Stimulated activated CD8-positive, alpha-beta memory T cell treated with anti-CD3 and anti-CD28 coated beads, Interleukin-7, amount 100 ng/mL, for 4 hours (primary cell): ENCODE data around the gene LMAN1.

ENCODE experiments used
- DNase-seq, 2 donors: peaks; one replicate each; pipeline ENCODE4 v3.0.0-alpha.2; 2020; ENCODE audit warnings: low read depth in 2 of 2

The LMAN1 gene

GRCh38 chr18:59360381-59360780, 1.3 kb upstream of the LMAN1 start:
- DNase-seq: no peak

- no peak for DNase-seq
Observed at GRCh38 chr18:59359576-59359952, 499 bp upstream of the LMAN1 start.

- DNase-seq: no peak
Observed at GRCh38 chr18:59358414-59358711, 702 bp downstream of the LMAN1 start.

GRCh38 chr18:59357928-59358327, 1.1 kb downstream of the LMAN1 start:
- no peak for DNase-seq

GRCh38 chr18:59354731-59355130, 4.3 kb downstream of the LMAN1 start:
- DNase-seq: no peak

GRCh38 chr18:59353079-59353680, 5.9 kb downstream of the LMAN1 start:
- DNase-seq: no peak

GRCh38 chr18:59352250-59352855, 6.7 kb downstream of the LMAN1 start:
- DNase-seq: no peak

- DNase-seq: no peak
Observed at GRCh38 chr18:59345556-59345955, 13.5 kb downstream of the LMAN1 start.

GRCh38 chr18:59344996-59345395, 14.1 kb downstream of the LMAN1 start:
- DNase-seq: no peak

GRCh38 chr18:59343926-59344325, 15.1 kb downstream of the LMAN1 start:
- no peak for DNase-seq

- no peak for DNase-seq
Observed at GRCh38 chr18:59340817-59341216, 18.2 kb downstream of the LMAN1 start.

GRCh38 chr18:59340312-59340711, 18.8 kb downstream of the LMAN1 start:
- DNase-seq: no peak

GRCh38 chr18:59332986-59333385, 26.1 kb downstream of the LMAN1 start:
- no peak for DNase-seq

- no peak for DNase-seq
Observed at GRCh38 chr18:59328683-59329082, 30.4 kb downstream of the LMAN1 start.

GRCh38 chr18:59325965-59326364, 33.1 kb downstream of the LMAN1 start:
- DNase-seq: no peak

GRCh38 chr18:59324623-59324971, 34.5 kb downstream of the LMAN1 start:
- DNase-seq: no peak

GRCh38 chr18:59323931-59324622, 35.0 kb downstream of the LMAN1 start:
- no peak for DNase-seq

- DNase-seq: no peak
Observed at GRCh38 chr18:59318460-59319050, 40.5 kb downstream of the LMAN1 start, which contains the start of gene CPLX4. TSS of gene CPLX4 (minus strand) at chr18:59318649. CDS start at chr18:59318462, 187 bp downstream.

- no peak for DNase-seq
Observed at GRCh38 chr18:59311631-59312030, 47.4 kb downstream of the LMAN1 start.

GRCh38 chr18:59308938-59309260, 50.2 kb downstream of the LMAN1 start:
- no peak for DNase-seq

GRCh38 chr18:59308248-59308937, 50.7 kb downstream of the LMAN1 start:
- peak; percentile 15 to 40 for DNase-seq

- DNase-seq: no peak
Observed at GRCh38 chr18:59306640-59307039, 52.4 kb downstream of the LMAN1 start.

- no peak for DNase-seq
Observed at GRCh38 chr18:59305295-59305694, 53.8 kb downstream of the LMAN1 start.
